H1 (cell line): Measurements from ENCODE around the gene MAP3K14. TPM values are rescaled to one million over a fixed set of nuclear protein-coding genes. Genes with fewer than 3 reads are reported as not detected.

ENCODE experiments used
- CTCF ChIA-PET: fragments of 300-600 bp; sonication (Branson Sonifier 250); formaldehyde crosslinking; loops from one replicate; lab custom pipeline; 2021; ENCODE audit not compliant: partially characterized antibody; lab: Charles Lee
- POLR2A ChIA-PET: fragments of 300-600 bp; sonication (Branson Sonifier 250); formaldehyde crosslinking; loops from one replicate; lab custom pipeline; 2021; ENCODE audit warnings: inconsistent platforms; ENCODE audit not compliant: partially characterized antibody; lab: Charles Lee
- DNase-seq, 2 experiments: peaks; one replicate each; pipeline versions ENCODE4 v3.0.0 to v3.0.0-alpha.2; 2010 to 2022; ENCODE audit warnings: low spot score in 2 of 2, low read depth in 1 of 2, mixed read lengths in 1 of 2
- FAIRE-seq: peaks from 2 replicates; lab custom pipeline; 2011; peaks lifted over from hg19 to GRCh38; lab: Jason Lieb, UNC
- H2AFZ ChIP-seq: 2 replicates; pipeline ENCODE4 v1.8.1; 2012; ENCODE audit warnings: low read length, inconsistent platforms
- H2AK5ac ChIP-seq: 2 replicates; pipeline ENCODE4 v1.6.1; 2013; ENCODE audit warnings: low read depth, low read length
- H2BK120ac ChIP-seq: replicated peaks from 2 replicates; pipeline ENCODE3; 2013; ENCODE audit warnings: low read depth, low read length, inconsistent platforms
- H2BK12ac ChIP-seq: 2 replicates; pipeline ENCODE4 v1.6.1; 2013; ENCODE audit warnings: low read depth, low read length
- H2BK15ac ChIP-seq: 2 replicates; pipeline ENCODE4 v1.6.1; 2013; ENCODE audit warnings: low read length
- H2BK20ac ChIP-seq: 2 replicates; pipeline ENCODE4 v1.6.1; 2013; ENCODE audit warnings: low read length
- H2BK5ac ChIP-seq: 2 replicates; pipeline ENCODE4 v1.6.1; 2013; ENCODE audit warnings: low read depth, low read length
- H3K14ac ChIP-seq: 2 replicates; pipeline ENCODE4 v1.6.1; 2013; ENCODE audit warnings: inconsistent platforms; ENCODE audit not compliant: insufficient read length
- H3K18ac ChIP-seq: 2 replicates; pipeline ENCODE4 v1.6.1; 2013; ENCODE audit warnings: low read length; ENCODE audit errors: extremely low read depth
- H3K23ac ChIP-seq: 2 replicates; pipeline ENCODE4 v1.6.1; 2013; ENCODE audit warnings: inconsistent platforms; ENCODE audit not compliant: insufficient read length
- H3K23me2 ChIP-seq: 2 replicates; pipeline ENCODE4 v1.6.1; 2013; ENCODE audit warnings: low read depth, low read length
- H3K27ac ChIP-seq: 2 replicates; pipeline ENCODE4 v1.6.1; 2011; ENCODE audit warnings: low read depth, low read length, inconsistent platforms
- H3K27me3 ChIP-seq, 4 experiments: replicated peaks in 1 of 4; 1 replicate in 1 of 4; 2 replicates in 3 of 4; pipeline versions ENCODE4 v1.6.1 to v1.8.1; 2011 to 2013; ENCODE audit warnings: low read length in 3 of 4, mild to moderate bottlenecking in 3 of 4, inconsistent platforms in 2 of 4, mixed read lengths in 2 of 4, moderate library complexity in 1 of 4; ENCODE audit not compliant: control insufficient read depth in 3 of 4, insufficient read depth in 3 of 4; ENCODE audit errors: extremely low read depth in 1 of 4
- H3K36me3 ChIP-seq, 4 experiments: 2 replicates each; pipeline versions ENCODE4 v1.6.1 to v1.8.1; 2011 to 2013; ENCODE audit warnings: mild to moderate bottlenecking in 4 of 4, low read length in 3 of 4, moderate library complexity in 2 of 4, control low read depth in 1 of 4, inconsistent platforms in 1 of 4; ENCODE audit not compliant: insufficient read depth in 4 of 4, control insufficient read depth in 2 of 4
- H3K4ac ChIP-seq: replicated peaks from 2 replicates; pipeline ENCODE3; 2013; ENCODE audit warnings: low read length, low read depth, mixed read lengths, inconsistent platforms; ENCODE audit not compliant: insufficient read length
- H3K4me1 ChIP-seq, 4 experiments: replicated peaks in 1 of 4; 1 replicate in 1 of 4; 2 replicates in 3 of 4; pipeline versions ENCODE4 v1.6.1 to v1.8.1; 2011 to 2013; ENCODE audit warnings: low read length in 3 of 4, inconsistent platforms in 2 of 4, mixed read lengths in 1 of 4; ENCODE audit not compliant: insufficient read depth in 4 of 4, control insufficient read depth in 3 of 4
- H3K4me2 ChIP-seq, 2 experiments: 2 replicates each; pipeline versions ENCODE4 v1.6.1 to v1.8.1; 2011 to 2013; ENCODE audit warnings: low read depth in 2 of 2, low read length in 2 of 2, control low read depth in 1 of 2, inconsistent platforms in 1 of 2, mild to moderate bottlenecking in 1 of 2; ENCODE audit not compliant: insufficient read depth in 1 of 2
- H3K4me3 ChIP-seq, 4 experiments: fragments of 200-600, 300-600 bp in 1 of 4; sonication (generic), shearing (Covaris generic), sonication (Bioruptor Twin) in 1 of 4; 2 replicates each; pipeline versions ENCODE4 v1.5.1 to v1.8.1; 2011 to 2016; ENCODE audit warnings: low read length in 4 of 4, low read depth in 3 of 4, control low read depth in 2 of 4, inconsistent platforms in 2 of 4, mild to moderate bottlenecking in 2 of 4, mixed read lengths in 1 of 4, moderate library complexity in 1 of 4; ENCODE audit not compliant: insufficient read depth in 2 of 4; ENCODE audit errors: extremely low read depth in 1 of 4
- H3K56ac ChIP-seq: replicated peaks from 2 replicates; pipeline ENCODE3; 2013; ENCODE audit warnings: low read depth, mild to moderate bottlenecking, mixed read lengths, low read length, inconsistent platforms; ENCODE audit not compliant: insufficient read length
- H3K79me1 ChIP-seq: 2 replicates; pipeline ENCODE4 v1.6.1; 2013; ENCODE audit warnings: low read depth, low read length, control low read depth
- H3K79me2 ChIP-seq, 2 experiments: 2 replicates each; pipeline versions ENCODE4 v1.6.1 to v1.8.1; 2012 to 2013; ENCODE audit warnings: low read length in 2 of 2, mild to moderate bottlenecking in 2 of 2, inconsistent platforms in 1 of 2; ENCODE audit not compliant: insufficient read depth in 2 of 2, control insufficient read depth in 1 of 2
- H3K9ac ChIP-seq, 4 experiments: replicated peaks in 1 of 4; 1 replicate in 1 of 4; 2 replicates in 3 of 4; pipeline versions ENCODE4 v1.6.1 to v1.8.1; 2011 to 2013; ENCODE audit warnings: low read depth in 3 of 4, low read length in 3 of 4, control low read depth in 2 of 4, mild to moderate bottlenecking in 2 of 4, moderate library complexity in 2 of 4, inconsistent platforms in 1 of 4; ENCODE audit errors: extremely low read depth in 1 of 4
- H3K9me3 ChIP-seq, 2 experiments: 2 replicates each; pipeline versions ENCODE4 v1.6.1 to v1.8.1; 2012 to 2013; ENCODE audit warnings: mild to moderate bottlenecking in 2 of 2, moderate library complexity in 2 of 2, control low read depth in 1 of 2, inconsistent platforms in 1 of 2, low read depth in 1 of 2, low read length in 1 of 2, mixed read lengths in 1 of 2; ENCODE audit not compliant: insufficient read depth in 2 of 2
- H4K20me1 ChIP-seq, 2 experiments: replicated peaks in 1 of 2; 2 replicates each; pipeline versions ENCODE3 to v1.8.1; 2011 to 2013; ENCODE audit warnings: inconsistent platforms in 2 of 2, low read length in 2 of 2, mild to moderate bottlenecking in 1 of 2; ENCODE audit not compliant: insufficient read depth in 2 of 2, control insufficient read depth in 1 of 2
- H4K5ac ChIP-seq: 2 replicates; pipeline ENCODE4 v1.6.1; 2013; ENCODE audit warnings: low read length, low read depth, mixed read lengths, inconsistent platforms; ENCODE audit not compliant: insufficient read length
- H4K8ac ChIP-seq: 2 replicates; pipeline ENCODE4 v1.8.0; 2013; ENCODE audit warnings: mild to moderate bottlenecking, moderate library complexity, low read length, inconsistent platforms; ENCODE audit not compliant: insufficient read depth; ENCODE audit errors: extremely low read depth
- H4K91ac ChIP-seq: replicated peaks from 2 replicates; pipeline ENCODE3; 2013; ENCODE audit warnings: low read length, mixed read lengths, inconsistent platforms; ENCODE audit not compliant: insufficient read length
- ASH2L ChIP-seq: fragments of 200-600, 300-600 bp; sonication (generic); IDR thresholded peaks from one replicate; pipeline ENCODE4 v1.7.1; 2017; ENCODE audit warnings: low read length
- BCL11A ChIP-seq, 2 experiments: IDR thresholded peaks; one replicate each; pipeline ENCODE4 v1.6.1; 2011; ENCODE audit warnings: low read depth in 2 of 2, low read length in 2 of 2, mild to moderate bottlenecking in 2 of 2
- CEBPB ChIP-seq: IDR thresholded peaks from 2 replicates; pipeline ENCODE4 v1.6.1; 2012; ENCODE audit warnings: low read depth, low read length
- CHD2 ChIP-seq: IDR thresholded peaks from 2 replicates; pipeline ENCODE4 v1.6.1; 2012; ENCODE audit warnings: low read length, improper control_type of control experiment
- FOSL1 ChIP-seq: IDR thresholded peaks from 2 replicates; pipeline ENCODE4 v1.6.1; 2011; ENCODE audit warnings: mild to moderate bottlenecking, low read depth, low read length, moderate library complexity; ENCODE audit not compliant: insufficient read depth
- KDM4A ChIP-seq: IDR thresholded peaks from one replicate; pipeline ENCODE4 v1.7.1; 2012; ENCODE audit warnings: low read depth, mild to moderate bottlenecking, moderate library complexity, low read length, inconsistent platforms; ENCODE audit not compliant: severe bottlenecking
- KDM5A ChIP-seq: fragments of 200-600 bp; IDR thresholded peaks from 2 replicates; pipeline ENCODE4 v1.7.1; 2012; ENCODE audit warnings: mild to moderate bottlenecking, low read length, inconsistent platforms, mixed read lengths
- RNF2 ChIP-seq: fragments of 200-900, 300-1000 bp; sonication (generic); IDR thresholded peaks from 2 replicates; pipeline ENCODE4 v1.7.1; 2016; ENCODE audit warnings: borderline replicate concordance, low read depth, mild to moderate bottlenecking, antibody characterized with exemption, low read length; ENCODE audit not compliant: poor library complexity, severe bottlenecking; ENCODE audit errors: missing control alignments
- SIRT6 ChIP-seq: IDR thresholded peaks from one replicate; pipeline ENCODE4 v1.7.1; 2012; ENCODE audit warnings: low read length, inconsistent platforms
- SRF ChIP-seq: IDR thresholded peaks from 2 replicates; pipeline ENCODE4 v1.6.1; 2011; ENCODE audit warnings: mild to moderate bottlenecking, low read depth, low read length, moderate library complexity
- SUZ12 ChIP-seq: fragments of 200-600 bp; sonication (generic); IDR thresholded peaks from 2 replicates; pipeline ENCODE4 v1.6.1; 2012; ENCODE audit warnings: mild to moderate bottlenecking, inconsistent platforms, low read length, moderate library complexity, mixed read lengths
- TEAD4 ChIP-seq: IDR thresholded peaks from 2 replicates; pipeline ENCODE4 v1.6.1; 2012; ENCODE audit warnings: low read depth, low read length, inconsistent platforms, mixed read lengths
- WGBS, 2 experiments: shearing (Covaris generic) in 1 of 2; methylation state at CpG; one replicate each; pipeline versions ENCODE4 v1.1.6 to v1.1.7; 2013 to 2015; ENCODE audit warnings: low lambda C conversion rate in 2 of 2, mixed read lengths in 2 of 2, inconsistent platforms in 1 of 2, low coverage in 1 of 2, missing lambda C conversion rate in 1 of 2; ENCODE audit not compliant: insufficient replicate concordance in 2 of 2, insufficient coverage in 1 of 2, insufficient read length in 1 of 2; ENCODE audit errors: extremely low coverage in 1 of 2, missing lambda C conversion rate in 1 of 2; 5-methylcytosine and 5-hydroxymethylcytosine counted together
- polyA plus RNA-seq, 7 experiments: library from polyadenylated mRNA; depleted of rRNA in 3 of 7; stranded (reverse) in 5 of 7; unstranded in 2 of 7; fragments of >200 nt in 5 of 7; fragments of 200-250 nt in 2 of 7; gene quantifications; 1 replicate in 5 of 7; 2 replicates in 1 of 7; 4 replicates in 1 of 7; pipeline versions ENCODE4 v1.2.1 to v1.2.3, GENCODE V29; 2011 to 2013; ENCODE audit warnings: missing spikeins in 2 of 7, mixed read lengths in 2 of 7
- total RNA-seq: library from RNA; stranded (reverse); fragmentation: NEBNext Ultra II Directional; extraction: Animal tissue kit (Norgen Biotek cat#: 25700); gene quantifications from 2 replicates; pipeline ENCODE4 v1.2.1, GENCODE V29; 2021
- TF ChIP-seq, protein P1 (sequence below): IDR thresholded peaks from 2 replicates; pipeline ENCODE4 v1.6.1; 2011; ENCODE audit warnings: low read length, improper control_type of control experiment

The MAP3K14 gene
- total and polyA plus RNA-seq, 2 of the 8 experiments (the other 6 are each of a cell fraction or from before 2014, with no cell fraction given): 5.2 to 6.1 TPM

DNA sequence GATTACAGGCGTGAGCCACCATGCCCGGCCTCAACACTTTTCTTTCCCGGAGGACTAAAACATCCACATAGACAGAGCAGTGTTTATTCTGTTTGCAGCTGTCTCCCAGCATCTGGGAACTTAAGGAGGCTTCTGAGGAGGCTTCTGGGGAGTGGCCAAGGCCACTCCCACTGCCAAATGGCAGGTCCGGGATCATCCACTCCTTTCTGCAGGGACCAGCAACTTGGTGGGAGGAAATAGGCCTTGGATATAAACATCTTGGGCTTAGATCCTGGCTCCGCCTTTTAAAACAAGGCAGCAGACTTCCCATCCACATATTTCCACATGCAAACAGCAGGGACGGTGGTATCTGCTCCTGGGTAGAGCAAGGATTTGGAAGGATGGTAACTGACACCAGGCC lies 40.8 kb downstream of the MAP3K14 start:
- Histone ChIP-seq H3K23ac (no peak overlapping the region), H3K4ac (no peak overlapping the region), H2BK120ac (no peak overlapping the region), H4K91ac (no peak overlapping the region), H2BK20ac (no peak overlapping the region), H2BK15ac (no peak overlapping the region), H3K4me2 (no peak overlapping the region), H2BK5ac (no peak overlapping the region), H3K18ac (no peak overlapping the region), H3K9me3 (no peaks in the 10 kb centered on the region), H3K36me3 (peaks cover 0 to 3% (median 0%) of the 10 kb centered on the region in 4 experiments; a peak in 2 of 8 replicates), H3K4me3 (no peak overlapping the region), H3K27me3 (no peaks in the 10 kb centered on the region), H2AFZ (no peak overlapping the region), H4K8ac (no peak overlapping the region), H2BK12ac (no peak overlapping the region), H3K14ac (no peak overlapping the region), H3K56ac (no peak overlapping the region), H4K20me1 (no peaks in the 10 kb centered on the region), H3K4me1 (peaks cover 0 to 4% (median under 1%) of the 10 kb centered on the region in 4 experiments; a peak in 1 of 7 replicates), H3K9ac (no peak overlapping the region), H3K79me2 (no peaks in the 10 kb centered on the region), H4K5ac (no peak overlapping the region), H3K23me2 (no peaks in the 10 kb centered on the region), H3K27ac (no peak overlapping the region), H3K79me1 (no peaks in the 10 kb centered on the region), H2AK5ac (no peak overlapping the region)
- 76% methylated on average over 6 of the region's 6 CpGs; no CpG with 5 or more reads in 1 of the 2 experiments for WGBS, 2 experiments
- ChIA-PET CTCF (interaction anchor here (0.6 to 29.1 kb wide), 18 partner anchors 9 to 157 kb away, joined by 3 to 579 read pairs (median 10); partner anchors contain the start of gene MAP3K14), POLR2A (interaction anchor here (0.6 to 2.0 kb wide), 3 partner anchors 20 to 128 kb away, joined by 3 to 7 read pairs (median 3); partner anchors contain the start of gene HEXIM1)
- FAIRE-seq (no peak), DNase-seq (no peak)
- TF ChIP-seq CEBPB: no peak
- TF ChIP-seq KDM5A: no peak
- no peak for TF ChIP-seq KDM4A
- no peak for TF ChIP-seq SRF
- TF ChIP-seq BCL11A (IDR thresholded peaks at IDR 0.05; ENCODE audit: low read depth in 2 of 2, low read length in 2 of 2): no peak
- TF ChIP-seq SIRT6: no peak
- no peak for TF ChIP-seq FOSL1
- TF ChIP-seq, protein P1, sequence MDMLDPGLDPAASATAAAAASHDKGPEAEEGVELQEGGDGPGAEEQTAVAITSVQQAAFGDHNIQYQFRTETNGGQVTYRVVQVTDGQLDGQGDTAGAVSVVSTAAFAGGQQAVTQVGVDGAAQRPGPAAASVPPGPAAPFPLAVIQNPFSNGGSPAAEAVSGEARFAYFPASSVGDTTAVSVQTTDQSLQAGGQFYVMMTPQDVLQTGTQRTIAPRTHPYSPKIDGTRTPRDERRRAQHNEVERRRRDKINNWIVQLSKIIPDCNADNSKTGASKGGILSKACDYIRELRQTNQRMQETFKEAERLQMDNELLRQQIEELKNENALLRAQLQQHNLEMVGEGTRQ: no peak
- no peak for TF ChIP-seq SUZ12
- no peak for TF ChIP-seq TEAD4
- no peak for TF ChIP-seq RNF2
- TF ChIP-seq ASH2L: no peak
- TF ChIP-seq CHD2: no peak
